Colonic mucosa (tissue), 4 donors: ENCODE results near the gene ADGRG1. TPM values are rescaled to one million over a fixed set of nuclear protein-coding genes. Genes with fewer than 3 reads are reported as not detected.

Experiments used
- DNase-seq: peaks from one replicate; pipeline ENCODE4 v3.0.0-alpha.2; 2020
- H3K27ac ChIP-seq: fragments of 200-600 bp; one replicate; pipeline ENCODE4 v1.8.0; 2021
- H3K27me3 ChIP-seq: fragments of 200-600 bp; one replicate; pipeline ENCODE4 v1.8.0; 2021
- H3K36me3 ChIP-seq: fragments of 200-600 bp; one replicate; pipeline ENCODE4 v1.8.0; 2021
- H3K4me1 ChIP-seq: fragments of 200-600 bp; one replicate; pipeline ENCODE4 v1.8.0; 2021; ENCODE audit warnings: mild to moderate bottlenecking
- H3K4me3 ChIP-seq: fragments of 200-600 bp; one replicate; pipeline ENCODE4 v1.8.0; 2021
- H3K9ac ChIP-seq, 2 donors: one replicate each; pipeline ENCODE4 v1.7.0; 2013; ENCODE audit warnings: control low read depth in 2 of 2, low read depth in 2 of 2, low read length in 2 of 2
- H3K9me3 ChIP-seq: fragments of 200-600 bp; one replicate; pipeline ENCODE4 v1.8.0; 2021
- intact Hi-C: fragments of 100-400 bp; cut with DNase I; formaldehyde crosslinking; loops from one replicate; pipeline ENCODE4 v1.14.1; 2022
- total RNA-seq, 2 donors: library from RNA; stranded (reverse); fragmentation: NEBNext Ultra II Directional in 1 of 2; extraction: Animal tissue kit (Norgen Biotek cat#: 25700) in 1 of 2; gene quantifications; one replicate each; pipeline ENCODE4 v1.2.1, GENCODE V29; 2021
- TF ChIP-seq, protein P1 (sequence below): fragments of 200-600 bp; IDR thresholded peaks from one replicate; pipeline ENCODE4 v1.8.0; 2022; ENCODE audit warnings: antibody characterized with exemption, mild to moderate bottlenecking
- donor health status: healthy.
- donor health status: DM: no; HTN: no; CAD: no.
- donor health status: DM: no; HTN: no; CAD: no.

The ADGRG1 gene
- total RNA-seq, 2 donors from 2014 or later = 68.9 to 126 TPM

DNA sequence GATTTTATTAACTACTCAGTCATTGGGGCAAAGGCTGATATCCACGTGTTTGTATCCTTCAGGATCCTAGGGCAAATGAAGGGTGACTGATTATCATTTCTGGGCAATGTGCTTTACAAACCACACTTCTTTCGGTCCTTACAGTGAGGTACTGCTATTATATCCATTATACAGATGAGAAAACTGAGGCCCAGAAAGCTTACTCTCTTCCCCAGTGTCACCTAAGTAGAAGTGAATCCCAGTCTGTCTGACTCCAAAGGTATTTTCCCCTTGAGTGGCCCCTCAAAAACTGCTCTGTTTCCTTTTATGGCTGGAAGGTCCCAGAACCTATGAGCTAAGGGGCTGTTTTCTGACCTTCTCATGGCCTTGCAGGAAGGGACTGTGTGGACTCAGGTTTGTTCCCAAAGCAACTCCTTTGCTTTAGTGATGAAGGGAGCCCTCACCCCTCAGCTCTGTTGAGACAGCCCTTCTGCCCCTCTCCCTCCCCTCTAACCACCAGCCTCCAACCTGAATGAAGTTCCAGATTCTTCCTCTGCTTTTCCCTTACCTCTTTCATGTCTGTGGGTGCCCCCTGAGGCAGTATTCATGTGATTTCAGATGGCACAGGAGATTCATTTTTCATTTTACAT, 27.4 kb upstream of the ADGRG1 start:
- no peak overlapping the region for H3K4me3 ChIP-seq
- no peaks in the 10 kb centered on the region for H3K36me3 ChIP-seq
- H3K4me1 ChIP-seq = no peaks in the 10 kb centered on the region
- intact Hi-C loops = loop anchor here (2.0 kb wide), 1 partner anchor 48 kb away; no protein-coding TSS in a partner anchor
- H3K9ac ChIP-seq = peak overlapping the region in 1 of 2 donors; percentile 27
- TF ChIP-seq, protein P1, sequence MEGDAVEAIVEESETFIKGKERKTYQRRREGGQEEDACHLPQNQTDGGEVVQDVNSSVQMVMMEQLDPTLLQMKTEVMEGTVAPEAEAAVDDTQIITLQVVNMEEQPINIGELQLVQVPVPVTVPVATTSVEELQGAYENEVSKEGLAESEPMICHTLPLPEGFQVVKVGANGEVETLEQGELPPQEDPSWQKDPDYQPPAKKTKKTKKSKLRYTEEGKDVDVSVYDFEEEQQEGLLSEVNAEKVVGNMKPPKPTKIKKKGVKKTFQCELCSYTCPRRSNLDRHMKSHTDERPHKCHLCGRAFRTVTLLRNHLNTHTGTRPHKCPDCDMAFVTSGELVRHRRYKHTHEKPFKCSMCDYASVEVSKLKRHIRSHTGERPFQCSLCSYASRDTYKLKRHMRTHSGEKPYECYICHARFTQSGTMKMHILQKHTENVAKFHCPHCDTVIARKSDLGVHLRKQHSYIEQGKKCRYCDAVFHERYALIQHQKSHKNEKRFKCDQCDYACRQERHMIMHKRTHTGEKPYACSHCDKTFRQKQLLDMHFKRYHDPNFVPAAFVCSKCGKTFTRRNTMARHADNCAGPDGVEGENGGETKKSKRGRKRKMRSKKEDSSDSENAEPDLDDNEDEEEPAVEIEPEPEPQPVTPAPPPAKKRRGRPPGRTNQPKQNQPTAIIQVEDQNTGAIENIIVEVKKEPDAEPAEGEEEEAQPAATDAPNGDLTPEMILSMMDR = no peak
- no peak for DNase-seq
- H3K9me3 ChIP-seq = no peaks in the 10 kb centered on the region
- H3K27ac ChIP-seq = no peak overlapping the region
- no peaks in the 10 kb centered on the region for H3K27me3 ChIP-seq

DNA sequence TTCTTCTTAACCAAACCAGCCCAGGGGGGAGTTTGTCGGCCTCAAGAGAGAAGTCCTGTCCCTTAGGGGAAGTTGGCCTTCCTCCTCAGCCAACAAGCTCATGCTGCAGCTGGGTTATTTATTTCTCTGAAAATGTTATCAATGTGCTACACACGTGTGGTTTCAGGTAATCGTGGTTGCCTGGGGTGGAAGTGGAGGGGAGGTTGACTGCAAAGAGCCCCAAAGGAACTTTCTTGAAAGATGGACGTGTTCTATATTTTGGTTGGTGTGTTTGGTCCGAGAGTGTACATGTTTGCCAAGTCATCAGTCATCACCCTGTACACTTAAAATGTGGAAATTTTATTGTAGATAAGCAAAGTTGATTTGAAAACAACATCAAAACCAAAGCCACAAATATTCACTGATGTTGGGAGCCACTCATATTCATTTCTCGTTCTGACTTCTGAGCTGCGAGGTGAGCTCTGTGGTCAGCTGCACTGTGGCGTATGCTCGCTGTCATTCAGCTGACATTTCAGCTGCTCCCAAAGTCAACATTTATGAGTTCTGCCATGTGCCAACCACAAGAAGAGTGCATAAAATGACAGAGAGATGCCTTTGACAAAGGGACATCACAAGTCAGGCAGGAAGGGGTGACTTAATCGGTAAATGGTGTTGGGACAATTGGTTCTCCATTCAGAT, 26.5 kb upstream of the ADGRG1 start:
- H3K9ac ChIP-seq = peak overlapping the region in 1 of 2 donors; percentile 3
- TF ChIP-seq, protein P1 = no peak
- H3K9me3 ChIP-seq = no peaks in the 10 kb centered on the region
- no peak for DNase-seq
- no peak overlapping the region for H3K27ac ChIP-seq
- intact Hi-C loops = loop anchor here (2.0 kb wide), 1 partner anchor 47 kb away; no protein-coding TSS in a partner anchor
- H3K4me3 ChIP-seq = no peak overlapping the region
- no peaks in the 10 kb centered on the region for H3K27me3 ChIP-seq
- H3K36me3 ChIP-seq = no peaks in the 10 kb centered on the region
- peaks cover 3% of the 10 kb centered on the region for H3K4me1 ChIP-seq

DNA sequence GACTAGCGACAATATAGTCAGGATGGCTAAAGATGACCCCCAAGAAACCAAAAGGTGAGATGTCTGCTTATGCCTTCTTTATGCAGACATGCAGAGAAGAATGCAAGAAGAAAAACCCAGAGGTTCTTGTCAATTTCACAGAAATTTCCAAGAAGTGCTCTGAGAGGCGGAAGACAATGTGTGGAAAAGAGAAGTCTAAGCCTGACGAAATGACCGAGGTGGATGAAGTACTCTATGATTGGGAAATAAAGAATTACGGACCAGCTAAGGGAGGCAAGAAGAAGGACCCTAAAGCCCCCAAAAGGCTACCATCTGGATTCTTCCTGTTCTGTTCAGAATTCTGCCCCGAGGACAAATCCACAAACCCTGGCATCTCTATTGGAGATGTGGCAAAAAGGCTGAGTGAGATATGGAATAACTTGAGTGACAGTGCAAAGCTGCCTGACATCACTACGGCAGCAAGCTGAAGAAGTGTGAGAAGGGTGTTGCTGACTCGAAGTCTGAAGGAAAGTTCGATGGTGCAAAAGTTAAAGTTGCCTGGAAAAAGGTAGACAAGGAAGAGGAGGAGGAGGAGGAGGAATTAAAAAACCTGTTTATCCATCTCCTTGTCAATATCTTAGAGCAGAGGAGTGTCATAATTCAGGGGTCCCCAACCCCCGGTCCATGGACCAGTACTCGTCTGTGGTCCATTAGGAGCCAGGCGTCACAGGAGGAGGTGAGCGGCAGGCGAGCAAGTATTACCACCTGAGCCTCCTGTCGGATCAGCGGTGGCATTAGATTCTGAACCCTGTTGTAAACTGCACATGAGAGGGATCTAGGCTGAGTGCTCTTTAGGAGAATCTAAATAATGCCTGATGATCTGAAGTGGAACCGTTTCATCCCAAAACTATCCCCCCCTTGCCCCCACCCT, 25.1 kb upstream of the ADGRG1 start:
- no peak overlapping the region for H3K27ac ChIP-seq
- TF ChIP-seq, protein P1 = no peak
- no peak overlapping the region for H3K9ac ChIP-seq
- no peaks in the 10 kb centered on the region for H3K27me3 ChIP-seq
- H3K4me3 ChIP-seq = no peak overlapping the region
- DNase-seq = no peak
- intact Hi-C loops = no loop called here
- no peaks in the 10 kb centered on the region for H3K36me3 ChIP-seq
- no peaks in the 10 kb centered on the region for H3K9me3 ChIP-seq
- H3K4me1 ChIP-seq = peaks cover 5% of the 10 kb centered on the region

DNA sequence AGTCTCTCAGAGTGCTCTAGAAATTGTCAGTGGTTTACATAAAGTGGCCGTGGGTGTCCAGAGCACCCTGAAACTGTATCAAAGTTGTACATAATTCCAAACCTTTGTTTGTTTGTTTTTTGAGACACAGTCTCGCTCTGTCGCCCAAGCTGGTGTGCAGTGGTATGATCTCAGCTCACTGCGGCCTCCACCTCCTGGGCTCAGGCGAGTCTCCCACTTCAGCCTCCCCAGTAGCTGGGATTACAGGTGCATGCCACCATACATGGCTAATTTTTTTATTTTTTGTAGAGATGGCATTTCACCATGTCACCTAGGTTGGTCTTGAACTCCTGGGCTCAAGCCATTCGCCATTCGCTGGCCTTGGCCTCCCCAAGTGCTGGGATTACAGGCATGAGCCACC, 24.3 kb upstream of the ADGRG1 start:
- H3K27ac ChIP-seq = no peak overlapping the region
- TF ChIP-seq, protein P1 = no peak
- peaks cover 5% of the 10 kb centered on the region for H3K4me1 ChIP-seq
- DNase-seq = no peak
- no peaks in the 10 kb centered on the region for H3K36me3 ChIP-seq
- H3K4me3 ChIP-seq = no peak overlapping the region
- H3K9ac ChIP-seq = no peak overlapping the region
- intact Hi-C loops = no loop called here
- H3K27me3 ChIP-seq = no peaks in the 10 kb centered on the region
- H3K9me3 ChIP-seq = no peaks in the 10 kb centered on the region

DNA sequence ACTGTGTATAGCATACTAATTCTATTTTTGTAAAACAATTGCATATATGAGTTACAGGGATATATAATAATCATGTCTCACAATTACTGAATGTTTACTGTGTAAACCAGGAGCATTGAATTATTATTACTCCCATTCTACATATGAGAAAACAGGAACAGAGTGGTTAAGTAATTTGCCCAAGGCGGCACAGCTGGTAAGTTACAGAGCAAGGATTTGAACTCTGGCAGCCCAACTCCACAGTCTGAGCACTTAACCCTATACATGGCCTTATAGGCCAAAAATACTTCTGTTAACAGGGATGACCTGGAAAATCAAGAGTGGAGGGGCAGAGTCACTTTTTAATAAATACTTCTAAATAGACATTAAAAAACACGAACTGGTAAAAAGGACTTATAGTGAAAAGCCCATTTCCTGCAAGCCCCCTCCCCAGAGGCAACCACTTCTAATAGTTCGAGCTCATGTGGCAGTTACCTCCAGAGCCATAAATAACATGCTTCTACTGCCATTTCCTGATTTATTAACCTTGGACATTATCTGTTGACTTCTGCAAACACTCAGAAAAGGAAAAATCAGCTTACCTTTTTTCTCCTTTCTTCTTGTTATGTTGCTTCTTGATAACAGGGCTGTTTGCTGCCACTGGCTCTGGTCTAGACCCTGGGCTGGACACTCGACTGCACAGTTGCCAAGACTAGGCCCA, 22.1 kb upstream of the ADGRG1 start:
- no peak for DNase-seq

More for the DNA sequence above, 22.1 kb upstream of the ADGRG1 start:
- Histone ChIP-seq H3K4me1 (peaks cover 8% of the 10 kb centered on the region), H3K27me3 (no peaks in the 10 kb centered on the region), H3K27ac (peak overlapping the region; percentile 30), H3K9me3 (no peaks in the 10 kb centered on the region), H3K36me3 (no peaks in the 10 kb centered on the region), H3K4me3 (no peak overlapping the region), H3K9ac (peak overlapping the region in 1 of 2 donors; percentile 53)
- TF ChIP-seq, protein P1 = no peak
- intact Hi-C loops = no loop called here
